Liver (tissue), 9 donors: ENCODE measurements around the gene ZNF219. TPM values are rescaled to one million over a fixed set of nuclear protein-coding genes. Genes with fewer than 3 reads are reported as not detected.

ENCODE experiments used
- DNase-seq: peaks from one replicate; pipeline ENCODE4 v3.0.0-alpha.2; 2017; ENCODE audit warnings: low spot score
- H3K27ac ChIP-seq, 2 donors: one replicate each; pipeline ENCODE4 v1.7.0; 2013; ENCODE audit warnings: inconsistent platforms in 2 of 2, low read length in 2 of 2, control low read depth in 1 of 2, low read depth in 1 of 2, mild to moderate bottlenecking in 1 of 2
- H3K27me3 ChIP-seq, 4 donors: one replicate each; pipeline versions ENCODE4 v1.6.1 to v1.7.0; 2013; ENCODE audit warnings: low read length in 3 of 4, inconsistent platforms in 1 of 4, mild to moderate bottlenecking in 1 of 4, moderate library complexity in 1 of 4; ENCODE audit not compliant: control insufficient read depth in 4 of 4, insufficient read depth in 4 of 4
- H3K36me3 ChIP-seq, 4 donors: one replicate each; pipeline versions ENCODE4 v1.6.1 to v1.7.0; 2013; ENCODE audit warnings: low read length in 3 of 4, mild to moderate bottlenecking in 3 of 4, low read depth in 1 of 4, moderate library complexity in 1 of 4; ENCODE audit not compliant: control insufficient read depth in 4 of 4, insufficient read depth in 3 of 4
- H3K4me1 ChIP-seq, 4 donors: one replicate each; pipeline versions ENCODE4 v1.6.1 to v1.7.0; 2013; ENCODE audit warnings: low read length in 3 of 4, mild to moderate bottlenecking in 3 of 4, moderate library complexity in 1 of 4; ENCODE audit not compliant: control insufficient read depth in 4 of 4, insufficient read depth in 4 of 4
- H3K4me3 ChIP-seq, 3 donors: one replicate each; pipeline versions ENCODE4 v1.6.1 to v1.7.0; 2013; ENCODE audit warnings: low read length in 3 of 3, control low read depth in 1 of 3, low read depth in 1 of 3, mild to moderate bottlenecking in 1 of 3
- H3K9ac ChIP-seq, 2 donors: one replicate each; pipeline ENCODE4 v1.7.0; 2013; ENCODE audit warnings: low read length in 2 of 2, mild to moderate bottlenecking in 2 of 2, moderate library complexity in 2 of 2, control low read depth in 1 of 2, low read depth in 1 of 2
- H3K9me3 ChIP-seq, 4 donors: one replicate each; pipeline versions ENCODE4 v1.6.1 to v1.7.0; 2013; ENCODE audit warnings: low read length in 3 of 4; ENCODE audit not compliant: control insufficient read depth in 4 of 4
- EGR1 ChIP-seq, 2 donors: IDR thresholded peaks; 2 replicates each; pipeline ENCODE4 v1.6.1; 2016 to 2018; ENCODE audit warnings: antibody characterized with exemption in 2 of 2, low read depth in 2 of 2
- FOXA1 ChIP-seq: IDR thresholded peaks from 2 replicates; pipeline ENCODE4 v1.6.1; 2016; ENCODE audit warnings: antibody characterized with exemption
- FOXA2 ChIP-seq: IDR thresholded peaks from 2 replicates; pipeline ENCODE4 v1.6.1; 2016; ENCODE audit warnings: antibody characterized with exemption
- GABPA ChIP-seq, 2 donors: IDR thresholded peaks in 1 of 2; conservative IDR thresholded peaks in 1 of 2; 2 replicates each; pipeline ENCODE4 v1.6.1; 2016; ENCODE audit warnings: antibody characterized with exemption in 2 of 2, mild to moderate bottlenecking in 1 of 2, moderate library complexity in 1 of 2
- HNF4A ChIP-seq, 2 donors: conservative IDR thresholded peaks; 2 replicates each; pipeline ENCODE4 v1.6.1; 2016; ENCODE audit warnings: antibody characterized with exemption in 2 of 2, mild to moderate bottlenecking in 2 of 2
- HNF4G ChIP-seq: IDR thresholded peaks from 2 replicates; pipeline ENCODE4 v1.6.1; 2016; ENCODE audit warnings: antibody characterized with exemption
- JUND ChIP-seq, 2 donors: IDR thresholded peaks; 2 replicates each; pipeline ENCODE4 v1.6.1; 2016; ENCODE audit warnings: antibody characterized with exemption in 2 of 2
- NR2F2 ChIP-seq: IDR thresholded peaks from 2 replicates; pipeline ENCODE4 v1.6.1; 2016; ENCODE audit warnings: antibody characterized with exemption
- RAD21 ChIP-seq, 2 donors: IDR thresholded peaks; 2 replicates each; pipeline ENCODE4 v1.6.1; 2016; ENCODE audit warnings: antibody characterized with exemption in 2 of 2, mild to moderate bottlenecking in 2 of 2
- RXRA ChIP-seq, 2 donors: IDR thresholded peaks; 2 replicates each; pipeline ENCODE4 v1.6.1; 2017 to 2018; ENCODE audit warnings: antibody characterized with exemption in 2 of 2, mild to moderate bottlenecking in 1 of 2
- SP1 ChIP-seq: IDR thresholded peaks from 2 replicates; pipeline ENCODE4 v1.6.1; 2018; ENCODE audit warnings: antibody characterized with exemption, mild to moderate bottlenecking
- TAF1 ChIP-seq: conservative IDR thresholded peaks from 2 replicates; pipeline ENCODE4 v1.6.1; 2016; ENCODE audit warnings: antibody characterized with exemption, mild to moderate bottlenecking
- YY1 ChIP-seq: IDR thresholded peaks from 2 replicates; pipeline ENCODE4 v1.6.1; 2016; ENCODE audit warnings: antibody characterized with exemption, mild to moderate bottlenecking
- WGBS: extraction: QIAGEN DNeasy Blood & Tissue Kit; methylation state at CpG from one replicate; pipeline ENCODE4 v1.1.7; 2013; 5-methylcytosine and 5-hydroxymethylcytosine counted together
- polyA plus RNA-seq, 2 donors: library from polyadenylated mRNA; stranded (reverse) in 1 of 2; unstranded in 1 of 2; fragments of 200-250 nt in 1 of 2; fragments of >200 nt in 1 of 2; fragmentation: Nextera tagmentation in 1 of 2; extraction: Ambion mirVana in 1 of 2; gene quantifications; one replicate each; pipeline versions ENCODE4 v1.2.1 to v1.2.3, GENCODE V29; 2013 to 2015
- total RNA-seq, 2 donors: library from RNA; depleted of rRNA; stranded (reverse); fragments of >200 nt; gene quantifications; one replicate each; pipeline ENCODE4 v1.2.3, GENCODE V29; 2014
- TF ChIP-seq, protein P1 (sequence below): fragments of 150-350 bp; IDR thresholded peaks from 2 replicates; pipeline ENCODE4 v1.5.1; 2017; ENCODE audit warnings: improper control_type of control experiment, low read depth, low read length; ENCODE audit not compliant: missing input control
- TF ChIP-seq, protein P2 (sequence below): IDR thresholded peaks from 2 replicates; pipeline ENCODE4 v1.6.1; 2016; ENCODE audit warnings: antibody characterized with exemption
- TF ChIP-seq, protein P3 (sequence below): IDR thresholded peaks from 2 replicates; pipeline ENCODE4 v1.6.1; 2016; ENCODE audit warnings: antibody characterized with exemption
- TF ChIP-seq, protein P4 (sequence below): IDR thresholded peaks from 2 replicates; pipeline ENCODE4 v1.6.1; 2016; ENCODE audit warnings: antibody characterized with exemption, mild to moderate bottlenecking
- TF ChIP-seq, protein P5 (sequence below): IDR thresholded peaks from 2 replicates; pipeline ENCODE4 v1.6.1; 2016; ENCODE audit warnings: antibody characterized with exemption
- donor health status: healthy.
- donor health status: healthy.
- donor health status: healthy.
- donor health status: healthy.
- donor health status: healthy.

The ZNF219 gene
- total and polyA plus RNA-seq, 4 donors = 1.3 to 10.5 (median 5.5) TPM

DNA sequence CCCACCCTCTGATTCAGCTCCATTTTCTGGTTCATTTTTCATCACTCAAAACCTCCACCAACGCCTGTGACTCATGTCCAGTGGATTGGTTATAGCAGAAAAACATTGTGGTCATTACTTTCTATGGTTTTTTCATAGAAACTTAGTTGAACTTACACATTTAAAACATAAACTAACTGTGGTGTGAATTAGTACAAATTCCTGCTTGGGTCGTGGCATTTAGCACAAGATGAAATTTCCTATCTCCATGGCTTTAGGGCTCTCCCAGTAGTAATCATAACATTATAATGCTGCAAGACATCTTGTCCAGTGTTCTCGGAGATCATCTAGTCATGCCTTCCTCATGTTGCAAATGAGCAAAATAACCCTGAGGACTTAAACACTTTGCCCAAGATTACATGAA lies 49.2 kb downstream of the ZNF219 start:
- no peaks in the 10 kb centered on the region for H3K36me3 ChIP-seq
- WGBS = 87% methylated on average over 3 of the region's 3 CpGs
- H3K27me3 ChIP-seq = no peaks in the 10 kb centered on the region
- no peak for DNase-seq
- H3K4me3 ChIP-seq = no peak overlapping the region
- no peak overlapping the region for H3K9ac ChIP-seq
- TF ChIP-seq RXRA (IDR thresholded peaks at IDR 0.05) = no peak
- TF ChIP-seq YY1 = no peak
- TF ChIP-seq SP1 = no peak
- TF ChIP-seq RAD21 (IDR thresholded peaks at IDR 0.05) = no peak
- peak overlapping the region in 1 of 2 donors; percentile 27 for H3K27ac ChIP-seq
- H3K4me1 ChIP-seq = peaks cover 28 to 72% (median 45%) of the 10 kb centered on the region in 4 donors
- H3K9me3 ChIP-seq = no peaks in the 10 kb centered on the region

DNA sequence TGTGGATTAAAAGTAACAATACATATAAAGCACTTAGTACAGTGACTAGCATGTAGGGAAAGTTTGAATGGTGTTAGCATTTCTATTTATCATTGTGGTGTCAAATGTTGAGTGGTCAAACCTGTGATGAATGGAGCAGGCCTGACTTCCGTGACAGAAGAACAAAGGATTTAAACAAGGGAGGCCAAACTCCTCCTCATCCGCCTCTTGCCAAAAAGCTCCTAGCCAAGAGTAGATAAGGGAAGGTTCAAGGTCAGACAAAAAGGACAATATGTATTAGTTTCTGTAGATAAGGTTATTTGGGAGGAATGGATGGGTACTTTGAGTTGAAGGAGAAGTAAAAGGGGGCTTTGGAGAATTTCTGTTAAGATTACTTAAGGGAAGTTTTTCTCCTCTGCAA lies 49.8 kb downstream of the ZNF219 start:
- H3K9ac ChIP-seq = no peak overlapping the region
- DNase-seq = no peak
- no peaks in the 10 kb centered on the region for H3K9me3 ChIP-seq
- H3K4me1 ChIP-seq = peaks cover 30 to 72% (median 45%) of the 10 kb centered on the region in 4 donors
- peak overlapping the region; percentile 27 to 33 for H3K27ac ChIP-seq
- 34% methylated on average over 2 of the region's 2 CpGs for WGBS
- TF ChIP-seq RXRA (IDR thresholded peaks at IDR 0.05) = peak; percentile 83 to 84
- TF ChIP-seq, protein P1, sequence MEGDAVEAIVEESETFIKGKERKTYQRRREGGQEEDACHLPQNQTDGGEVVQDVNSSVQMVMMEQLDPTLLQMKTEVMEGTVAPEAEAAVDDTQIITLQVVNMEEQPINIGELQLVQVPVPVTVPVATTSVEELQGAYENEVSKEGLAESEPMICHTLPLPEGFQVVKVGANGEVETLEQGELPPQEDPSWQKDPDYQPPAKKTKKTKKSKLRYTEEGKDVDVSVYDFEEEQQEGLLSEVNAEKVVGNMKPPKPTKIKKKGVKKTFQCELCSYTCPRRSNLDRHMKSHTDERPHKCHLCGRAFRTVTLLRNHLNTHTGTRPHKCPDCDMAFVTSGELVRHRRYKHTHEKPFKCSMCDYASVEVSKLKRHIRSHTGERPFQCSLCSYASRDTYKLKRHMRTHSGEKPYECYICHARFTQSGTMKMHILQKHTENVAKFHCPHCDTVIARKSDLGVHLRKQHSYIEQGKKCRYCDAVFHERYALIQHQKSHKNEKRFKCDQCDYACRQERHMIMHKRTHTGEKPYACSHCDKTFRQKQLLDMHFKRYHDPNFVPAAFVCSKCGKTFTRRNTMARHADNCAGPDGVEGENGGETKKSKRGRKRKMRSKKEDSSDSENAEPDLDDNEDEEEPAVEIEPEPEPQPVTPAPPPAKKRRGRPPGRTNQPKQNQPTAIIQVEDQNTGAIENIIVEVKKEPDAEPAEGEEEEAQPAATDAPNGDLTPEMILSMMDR = no peak
- peak; percentile 81 for TF ChIP-seq NR2F2
- TF ChIP-seq, protein P2, sequence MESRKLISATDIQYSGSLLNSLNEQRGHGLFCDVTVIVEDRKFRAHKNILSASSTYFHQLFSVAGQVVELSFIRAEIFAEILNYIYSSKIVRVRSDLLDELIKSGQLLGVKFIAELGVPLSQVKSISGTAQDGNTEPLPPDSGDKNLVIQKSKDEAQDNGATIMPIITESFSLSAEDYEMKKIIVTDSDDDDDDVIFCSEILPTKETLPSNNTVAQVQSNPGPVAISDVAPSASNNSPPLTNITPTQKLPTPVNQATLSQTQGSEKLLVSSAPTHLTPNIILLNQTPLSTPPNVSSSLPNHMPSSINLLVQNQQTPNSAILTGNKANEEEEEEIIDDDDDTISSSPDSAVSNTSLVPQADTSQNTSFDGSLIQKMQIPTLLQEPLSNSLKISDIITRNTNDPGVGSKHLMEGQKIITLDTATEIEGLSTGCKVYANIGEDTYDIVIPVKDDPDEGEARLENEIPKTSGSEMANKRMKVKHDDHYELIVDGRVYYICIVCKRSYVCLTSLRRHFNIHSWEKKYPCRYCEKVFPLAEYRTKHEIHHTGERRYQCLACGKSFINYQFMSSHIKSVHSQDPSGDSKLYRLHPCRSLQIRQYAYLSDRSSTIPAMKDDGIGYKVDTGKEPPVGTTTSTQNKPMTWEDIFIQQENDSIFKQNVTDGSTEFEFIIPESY = peak; percentile 30
- no peak for TF ChIP-seq JUND (IDR thresholded peaks at IDR 0.05)
- TF ChIP-seq YY1 = peak; percentile 26
- TF ChIP-seq, protein P3, sequence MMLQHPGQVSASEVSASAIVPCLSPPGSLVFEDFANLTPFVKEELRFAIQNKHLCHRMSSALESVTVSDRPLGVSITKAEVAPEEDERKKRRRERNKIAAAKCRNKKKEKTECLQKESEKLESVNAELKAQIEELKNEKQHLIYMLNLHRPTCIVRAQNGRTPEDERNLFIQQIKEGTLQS = no peak
- TF ChIP-seq FOXA2 = peak; percentile 22
- no peak for TF ChIP-seq TAF1
- TF ChIP-seq, protein P4, sequence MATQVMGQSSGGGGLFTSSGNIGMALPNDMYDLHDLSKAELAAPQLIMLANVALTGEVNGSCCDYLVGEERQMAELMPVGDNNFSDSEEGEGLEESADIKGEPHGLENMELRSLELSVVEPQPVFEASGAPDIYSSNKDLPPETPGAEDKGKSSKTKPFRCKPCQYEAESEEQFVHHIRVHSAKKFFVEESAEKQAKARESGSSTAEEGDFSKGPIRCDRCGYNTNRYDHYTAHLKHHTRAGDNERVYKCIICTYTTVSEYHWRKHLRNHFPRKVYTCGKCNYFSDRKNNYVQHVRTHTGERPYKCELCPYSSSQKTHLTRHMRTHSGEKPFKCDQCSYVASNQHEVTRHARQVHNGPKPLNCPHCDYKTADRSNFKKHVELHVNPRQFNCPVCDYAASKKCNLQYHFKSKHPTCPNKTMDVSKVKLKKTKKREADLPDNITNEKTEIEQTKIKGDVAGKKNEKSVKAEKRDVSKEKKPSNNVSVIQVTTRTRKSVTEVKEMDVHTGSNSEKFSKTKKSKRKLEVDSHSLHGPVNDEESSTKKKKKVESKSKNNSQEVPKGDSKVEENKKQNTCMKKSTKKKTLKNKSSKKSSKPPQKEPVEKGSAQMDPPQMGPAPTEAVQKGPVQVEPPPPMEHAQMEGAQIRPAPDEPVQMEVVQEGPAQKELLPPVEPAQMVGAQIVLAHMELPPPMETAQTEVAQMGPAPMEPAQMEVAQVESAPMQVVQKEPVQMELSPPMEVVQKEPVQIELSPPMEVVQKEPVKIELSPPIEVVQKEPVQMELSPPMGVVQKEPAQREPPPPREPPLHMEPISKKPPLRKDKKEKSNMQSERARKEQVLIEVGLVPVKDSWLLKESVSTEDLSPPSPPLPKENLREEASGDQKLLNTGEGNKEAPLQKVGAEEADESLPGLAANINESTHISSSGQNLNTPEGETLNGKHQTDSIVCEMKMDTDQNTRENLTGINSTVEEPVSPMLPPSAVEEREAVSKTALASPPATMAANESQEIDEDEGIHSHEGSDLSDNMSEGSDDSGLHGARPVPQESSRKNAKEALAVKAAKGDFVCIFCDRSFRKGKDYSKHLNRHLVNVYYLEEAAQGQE = no peak
- TF ChIP-seq EGR1 (IDR thresholded peaks at IDR 0.05; ENCODE audit: low read depth in 2 of 2) = no peak
- TF ChIP-seq HNF4G = peak; percentile 34
- TF ChIP-seq, protein P5, sequence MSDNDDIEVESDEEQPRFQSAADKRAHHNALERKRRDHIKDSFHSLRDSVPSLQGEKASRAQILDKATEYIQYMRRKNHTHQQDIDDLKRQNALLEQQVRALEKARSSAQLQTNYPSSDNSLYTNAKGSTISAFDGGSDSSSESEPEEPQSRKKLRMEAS = peak; percentile 45
- TF ChIP-seq HNF4A (conservative IDR thresholded peaks at IDR 0.05) = peak; percentile 77 to 79
- TF ChIP-seq GABPA (IDR thresholded peaks at IDR 0.05 in 1 of 2, conservative IDR thresholded peaks at IDR 0.05 in 1 of 2) = peak in 1 of 2 donors; percentile 23
- no peak for TF ChIP-seq RAD21 (IDR thresholded peaks at IDR 0.05)
- no peak for TF ChIP-seq FOXA1
- TF ChIP-seq SP1 = peak; percentile 65
- no peak overlapping the region for H3K4me3 ChIP-seq
- no peaks in the 10 kb centered on the region for H3K27me3 ChIP-seq
- no peaks in the 10 kb centered on the region for H3K36me3 ChIP-seq
